Peyer's patch (tissue), 4 donors: ENCODE results near the gene MUC6. TPM values are rescaled to one million over a fixed set of nuclear protein-coding genes. Genes with fewer than 3 reads are reported as not detected.

Experiments
- DNase-seq, 3 donors: peaks; one replicate each; pipeline ENCODE4 v3.0.0-alpha.2; 2017 to 2019
- H3K27ac ChIP-seq, 4 donors: fragments of 200-600 bp; sonication (generic); one replicate each; pipeline ENCODE4 v1.5.1; 2016 to 2019
- H3K27me3 ChIP-seq, 2 donors: fragments of 200-600 bp; sonication (generic); one replicate each; pipeline ENCODE4 v1.5.1; 2019
- H3K36me3 ChIP-seq, 3 donors: fragments of 200-600 bp; sonication (generic); one replicate each; pipeline ENCODE4 v1.5.1; 2016 to 2019
- H3K4me1 ChIP-seq, 4 donors: fragments of 200-600 bp; sonication (generic); one replicate each; pipeline ENCODE4 v1.5.1; 2016 to 2019
- H3K4me3 ChIP-seq, 4 donors: fragments of 200-600 bp; sonication (generic); 1 replicate in 3 of 4; 2 replicates in 1 of 4; pipeline ENCODE4 v1.5.1; 2016 to 2019; ENCODE audit warnings: mild to moderate bottlenecking in 1 of 4
- H3K9me3 ChIP-seq, 4 donors: fragments of 200-600 bp; sonication (generic); one replicate each; pipeline ENCODE4 v1.5.1; 2016 to 2019; ENCODE audit warnings: mild to moderate bottlenecking in 1 of 4
- CTCF ChIP-seq, 6 experiments: fragments of 450-650 bp in 4 of 6; fragments of 200-600 bp in 2 of 6; sonication (generic) in 1 of 6; IDR thresholded peaks; one replicate each; pipeline ENCODE4 v1.5.1; 2017 to 2019; ENCODE audit warnings: antibody characterized with exemption in 6 of 6, mild to moderate bottlenecking in 3 of 6, moderate library complexity in 1 of 6
- POLR2A ChIP-seq, 2 donors: fragments of 450-650 bp; IDR thresholded peaks; one replicate each; pipeline ENCODE4 v1.5.1; 2017; ENCODE audit warnings: antibody characterized with exemption in 2 of 2, mild to moderate bottlenecking in 2 of 2, moderate library complexity in 2 of 2
- total RNA-seq, 4 donors: library from RNA; depleted of rRNA; stranded (reverse); fragments of >200 nt; gene quantifications; one replicate each; pipeline ENCODE4 v1.1.0, GENCODE V29; 2016

The MUC6 gene
- total RNA-seq, 4 donors from 2014 or later = not detected

DNA sequence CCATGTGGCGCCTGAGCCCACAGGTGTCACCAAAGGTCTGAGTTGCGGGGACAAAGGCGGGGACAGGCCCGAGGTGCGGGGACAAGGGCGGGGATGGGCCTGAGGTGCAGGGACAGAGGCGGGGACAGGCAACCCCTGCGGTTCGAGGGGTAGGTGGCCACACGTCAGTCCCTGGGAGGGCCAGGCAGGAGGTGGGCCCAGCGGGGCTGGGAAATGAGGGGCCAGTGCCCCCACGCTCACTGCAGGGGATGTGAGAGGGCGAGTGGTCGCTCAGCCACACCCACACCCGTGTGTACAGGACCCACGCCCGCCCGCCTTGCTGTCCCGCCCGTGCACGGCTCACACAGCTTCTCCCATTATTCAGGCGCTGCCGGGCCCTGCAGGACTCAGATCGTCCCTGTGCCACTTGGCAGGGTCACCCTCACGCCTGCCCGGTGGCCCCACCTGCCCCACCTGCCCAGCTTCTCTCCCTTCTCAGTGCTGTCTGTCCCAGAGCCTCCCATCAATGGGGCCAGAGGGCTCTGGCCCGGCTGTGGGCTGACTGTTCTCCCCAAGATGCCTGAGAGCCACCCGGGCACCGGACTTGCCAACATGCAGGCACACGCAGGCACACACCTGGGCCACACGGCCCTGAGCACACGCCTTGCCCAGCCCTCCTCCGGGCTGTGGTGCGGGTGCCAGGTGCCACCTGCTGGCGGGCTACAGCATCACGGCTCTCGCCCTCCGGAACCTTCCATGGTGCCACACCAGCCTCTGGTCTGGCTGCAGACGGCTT lies 14.2 kb upstream of the MUC6 start:
- Histone ChIP-seq H3K9me3 (no peaks in the 10 kb centered on the region), H3K4me1 (peaks cover 0 to 38% (median 2%) of the 10 kb centered on the region in 4 donors), H3K36me3 (no peaks in the 10 kb centered on the region), H3K4me3 (no peak overlapping the region), H3K27ac (no peak overlapping the region), H3K27me3 (no peaks in the 10 kb centered on the region)
- DNase-seq = peak; percentile 53 to 91 (median 88)
- no peak for TF ChIP-seq POLR2A (IDR thresholded peaks at IDR 0.05)
- TF ChIP-seq CTCF (IDR thresholded peaks at IDR 0.05) = peak; percentile 75 to 99 (median 92)

DNA sequence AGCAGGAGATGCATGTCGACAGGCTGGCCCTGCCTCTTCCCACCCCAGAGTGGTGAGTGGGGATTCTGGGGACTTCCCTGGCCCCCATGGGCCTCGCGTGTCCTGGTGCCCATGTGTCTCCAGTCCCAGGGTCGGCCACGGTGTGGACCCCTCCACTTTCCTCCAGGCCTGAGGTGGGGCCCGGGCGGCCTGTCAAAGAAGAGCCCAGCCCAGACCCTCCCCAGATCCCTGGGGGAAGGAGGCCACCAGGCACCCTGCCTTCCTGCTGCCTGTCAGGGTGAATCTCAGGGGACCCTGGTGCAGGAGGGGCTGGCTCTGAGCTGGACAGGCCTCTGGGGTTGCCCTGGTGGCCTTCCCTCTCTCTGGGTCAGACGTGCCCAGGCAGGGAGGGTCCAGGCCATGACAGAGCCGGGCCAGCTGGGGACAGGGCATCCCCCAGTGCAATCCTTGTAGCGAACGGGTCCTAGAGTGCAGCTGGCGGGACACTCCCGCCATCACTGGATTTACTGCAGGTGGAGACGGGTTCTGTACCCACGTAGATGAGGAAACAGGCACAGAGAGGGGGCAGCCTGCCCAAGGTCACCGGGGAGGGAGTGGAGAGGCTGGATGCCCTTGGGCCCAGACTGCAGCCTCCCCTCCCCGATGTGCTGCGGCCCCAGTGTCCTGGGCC lies 13.5 kb upstream of the MUC6 start:
- no peak for TF ChIP-seq POLR2A (IDR thresholded peaks at IDR 0.05)
- Histone ChIP-seq H3K9me3 (no peaks in the 10 kb centered on the region), H3K4me1 (peaks cover 0 to 34% (median 2%) of the 10 kb centered on the region in 4 donors), H3K27ac (no peak overlapping the region), H3K4me3 (no peak overlapping the region), H3K36me3 (no peaks in the 10 kb centered on the region), H3K27me3 (no peaks in the 10 kb centered on the region)
- DNase-seq = no peak

DNA sequence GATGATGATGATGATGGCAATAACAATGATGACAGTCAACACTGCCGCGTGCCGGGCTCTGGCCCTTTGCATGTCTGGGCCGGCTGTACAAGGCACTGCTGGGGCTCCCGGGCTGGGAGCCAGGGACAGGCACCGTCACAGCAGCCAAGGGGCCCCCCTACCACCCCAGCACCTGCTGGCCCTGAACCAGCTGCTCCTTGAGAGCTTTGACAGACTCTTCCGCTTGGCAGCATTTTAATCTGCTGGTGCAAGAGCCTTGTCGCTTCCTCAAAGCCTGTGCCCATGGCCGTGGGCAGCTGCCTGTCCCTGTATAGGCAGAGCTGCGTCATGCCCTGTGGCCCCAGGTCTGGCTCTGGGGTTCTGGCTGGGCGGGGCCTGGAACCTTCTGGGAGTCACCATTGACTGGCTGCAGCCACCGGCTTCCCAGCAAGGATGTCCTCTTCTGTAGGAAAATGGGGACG lies 12.9 kb upstream of the MUC6 start:
- Histone ChIP-seq H3K27me3 (no peaks in the 10 kb centered on the region), H3K27ac (no peak overlapping the region), H3K4me3 (no peak overlapping the region), H3K9me3 (no peaks in the 10 kb centered on the region), H3K36me3 (no peaks in the 10 kb centered on the region), H3K4me1 (peaks cover 0 to 28% (median 2%) of the 10 kb centered on the region in 4 donors)
- no peak for TF ChIP-seq POLR2A (IDR thresholded peaks at IDR 0.05)
- no peak for TF ChIP-seq CTCF (IDR thresholded peaks at IDR 0.05)
- DNase-seq = peak in 1 of 3 donors; percentile 57

- H3K4me3 ChIP-seq = no peak overlapping the region
- no peak overlapping the region for H3K27ac ChIP-seq
- DNase-seq = no peak
- no peaks in the 10 kb centered on the region for H3K36me3 ChIP-seq
- no peak for TF ChIP-seq POLR2A (IDR thresholded peaks at IDR 0.05)
- no peak for TF ChIP-seq CTCF (IDR thresholded peaks at IDR 0.05)
- peaks cover 0 to 24% (median 2%) of the 10 kb centered on the region in 4 donors for H3K4me1 ChIP-seq
- H3K9me3 ChIP-seq = no peaks in the 10 kb centered on the region
- no peaks in the 10 kb centered on the region for H3K27me3 ChIP-seq
Measured at GRCh38 chr11:1049071-1049405, 12.5 kb upstream of the MUC6 start.

GRCh38 chr11:1048375-1049070 lies 12.0 kb upstream of the MUC6 start:
- Histone ChIP-seq H3K27ac (no peak overlapping the region), H3K4me3 (no peak overlapping the region), H3K4me1 (peaks cover 0 to 19% (median 2%) of the 10 kb centered on the region in 4 donors), H3K27me3 (no peaks in the 10 kb centered on the region), H3K9me3 (no peaks in the 10 kb centered on the region), H3K36me3 (no peaks in the 10 kb centered on the region)
- DNase-seq = peak in 1 of 3 donors; percentile 38
- TF ChIP-seq CTCF (IDR thresholded peaks at IDR 0.05) (no peak), POLR2A (IDR thresholded peaks at IDR 0.05) (no peak)
